UCSD-AML1 (cell line): ENCODE data around the gene RETREG1.
"Not testable (repeated sequence)": the region's sequence is repeated elsewhere in the genome, so short reads cannot be mapped to it uniquely, and the experiment has no call there.

ENCODE experiments used
- DNase-seq: peaks from one replicate; lab custom pipeline; 2025; ENCODE audit not compliant: unreplicated experiment; lab: John Stamatoyannopoulos, UW

RETREG1 gene

GRCh38 chr5:16617274-16617968 is 624 bp upstream of the RETREG1 start:
- DNase-seq = no peak

- no peak for DNase-seq
Measured at GRCh38 chr5:16615741-16616535, 859 bp downstream of the RETREG1 start.

- no peak for DNase-seq
Measured at GRCh38 chr5:16612007-16612406, 4.8 kb downstream of the RETREG1 start.

GRCh38 chr5:16610896-16611295 is 5.9 kb downstream of the RETREG1 start:
- DNase-seq = not testable (repeated sequence)

DNA sequence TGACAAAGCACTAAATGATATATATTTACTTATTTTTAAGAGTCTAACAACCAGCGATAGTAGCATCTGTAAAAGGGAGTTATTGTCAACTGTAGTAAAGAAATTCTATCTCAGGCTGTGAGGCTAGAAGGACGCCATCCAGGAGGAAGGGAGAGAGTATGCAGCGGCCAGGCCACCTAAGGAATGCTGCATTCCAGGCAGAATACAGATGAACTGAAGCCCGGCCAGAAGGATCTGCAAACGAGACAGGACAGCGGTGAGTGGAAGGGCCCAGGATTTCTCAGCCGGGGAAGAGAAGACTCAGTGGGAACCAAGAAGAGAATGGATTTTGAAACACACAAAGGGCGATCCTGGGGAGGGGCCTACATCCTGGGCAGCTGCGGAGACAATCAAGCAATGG is 7.4 kb downstream of the RETREG1 start:
- no peak for DNase-seq

GRCh38 chr5:16606628-16607027 is 10.2 kb downstream of the RETREG1 start:
- no peak for DNase-seq

DNA sequence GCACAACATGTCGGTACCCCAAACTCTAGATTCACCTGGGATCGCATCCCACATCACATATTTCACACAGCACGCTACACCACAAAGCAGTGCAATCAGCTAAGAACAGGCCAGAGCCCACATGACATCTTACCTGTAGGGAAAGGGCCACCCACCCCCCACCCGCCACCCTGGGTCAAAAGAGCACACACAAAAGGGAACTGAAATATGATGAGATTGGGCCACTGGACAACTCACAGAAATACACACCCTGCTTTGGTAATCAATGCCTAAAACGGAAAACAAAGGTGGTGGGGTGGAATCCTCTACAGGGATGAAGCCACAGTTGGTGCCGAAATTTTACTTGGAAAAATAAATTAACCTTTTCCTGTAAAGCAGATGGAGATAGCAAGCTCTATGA is 13.1 kb downstream of the RETREG1 start:
- no peak for DNase-seq

DNA sequence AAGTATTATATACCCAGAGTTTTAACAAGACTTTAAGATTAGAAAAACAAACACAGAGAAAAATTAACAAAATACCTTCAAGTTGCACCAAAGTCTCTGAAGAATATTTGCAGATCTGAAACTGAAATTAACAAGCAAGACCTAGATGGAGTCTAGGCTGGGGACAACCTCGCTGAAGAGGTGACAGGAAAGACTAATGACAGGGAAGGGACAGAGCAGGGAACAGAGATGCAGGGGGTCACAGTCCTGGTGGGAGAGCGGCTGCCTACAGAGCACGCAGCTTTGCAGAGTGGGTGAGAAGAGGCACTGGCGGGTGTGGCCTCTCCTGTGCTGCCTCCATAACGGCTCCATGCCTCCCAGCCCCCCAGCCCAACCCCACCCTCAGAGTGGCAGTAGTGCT is 13.5 kb downstream of the RETREG1 start:
- DNase-seq = no peak

- DNase-seq = no peak
Measured at GRCh38 chr5:16602182-16602581, 14.6 kb downstream of the RETREG1 start.

DNA sequence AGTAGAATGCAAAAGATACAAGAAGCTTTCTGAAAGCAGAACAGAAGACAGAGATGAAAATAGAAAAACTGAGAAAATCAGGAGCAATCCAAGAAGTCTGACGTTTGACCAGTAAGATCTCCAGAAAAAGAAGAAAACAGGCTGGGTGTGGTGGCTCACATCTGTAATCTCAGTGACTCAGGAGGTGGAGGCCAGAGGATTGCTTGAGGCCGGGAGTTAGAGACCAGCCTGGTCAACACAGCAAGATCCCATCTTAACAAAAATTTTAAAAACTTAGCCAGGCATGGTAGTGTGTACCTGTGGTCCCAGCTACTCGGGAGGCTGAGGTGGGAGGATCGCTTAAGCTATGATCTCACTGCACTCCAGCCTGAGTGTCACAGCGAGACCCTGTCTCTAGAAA is 15.9 kb downstream of the RETREG1 start:
- no peak for DNase-seq

GRCh38 chr5:16600397-16600796 is 16.4 kb downstream of the RETREG1 start:
- DNase-seq = no peak

- DNase-seq = no peak
Measured at GRCh38 chr5:16597946-16598694, 18.7 kb downstream of the RETREG1 start.

- DNase-seq = no peak
Measured at GRCh38 chr5:16596581-16596940, 20.2 kb downstream of the RETREG1 start.

DNA sequence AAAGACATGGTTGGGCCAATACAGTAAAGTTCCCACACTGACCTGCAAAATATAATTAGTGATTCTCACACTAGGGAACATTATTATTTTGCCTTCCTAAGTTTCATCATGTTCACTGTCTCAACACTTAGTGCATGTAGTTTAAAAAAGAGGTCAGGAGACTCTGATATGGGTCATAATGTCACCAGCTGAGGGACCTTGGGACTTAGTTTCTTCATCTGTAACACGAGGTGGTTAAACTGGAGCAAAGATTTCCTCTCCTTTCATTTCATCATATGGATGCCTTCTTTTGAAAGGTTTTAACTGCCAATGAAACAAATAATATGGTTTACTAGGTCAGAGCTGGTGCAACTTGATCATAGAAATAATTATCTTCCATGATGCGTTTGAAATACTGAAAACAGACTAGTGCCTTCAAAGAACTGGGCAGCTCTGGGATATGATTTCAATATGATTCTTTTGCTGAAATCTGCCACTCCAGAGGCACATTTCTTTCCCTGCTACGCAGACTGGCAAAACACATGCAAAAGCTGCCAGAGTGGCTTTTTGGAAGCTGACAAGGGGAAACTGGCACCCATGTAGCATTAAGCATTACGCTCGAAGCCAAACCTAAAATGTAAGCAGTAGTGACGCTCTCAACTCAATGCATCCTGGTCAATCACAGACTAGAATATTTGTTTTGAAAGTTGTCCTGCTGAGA is 20.8 kb downstream of the RETREG1 start:
- DNase-seq = no peak

DNA sequence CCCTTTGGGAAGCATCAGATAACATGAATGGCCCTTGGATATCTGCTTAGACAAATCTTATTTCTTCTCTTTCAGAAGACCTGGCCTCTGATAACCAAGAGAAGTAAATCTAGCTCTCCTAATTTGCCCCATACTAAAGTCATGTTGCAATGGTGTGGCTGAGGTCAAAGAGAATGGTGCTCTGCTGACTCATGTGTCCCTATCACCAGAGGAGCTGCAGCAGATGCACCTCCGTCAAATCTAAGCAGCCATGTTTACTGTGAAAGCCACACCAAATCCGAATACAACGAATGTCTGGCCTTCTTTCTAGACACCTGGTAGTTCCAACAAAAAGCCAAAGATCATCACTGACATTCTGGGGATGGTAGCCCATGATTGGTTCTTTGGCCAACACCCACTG is 23.2 kb downstream of the RETREG1 start:
- no peak for DNase-seq

- DNase-seq = no peak
Measured at GRCh38 chr5:16593013-16593412, 23.8 kb downstream of the RETREG1 start.

- no peak for DNase-seq
Measured at GRCh38 chr5:16592255-16592654, 24.5 kb downstream of the RETREG1 start.

- no peak for DNase-seq
Measured at GRCh38 chr5:16590685-16591084, 26.1 kb downstream of the RETREG1 start.

- DNase-seq = no peak
Measured at GRCh38 chr5:16589658-16590057, 27.1 kb downstream of the RETREG1 start.

GRCh38 chr5:16588434-16589214 is 28.2 kb downstream of the RETREG1 start:
- DNase-seq = no peak

GRCh38 chr5:16586556-16586955 is 30.2 kb downstream of the RETREG1 start:
- no peak for DNase-seq
